Measurements from ENCODE around the gene DLK2. TPM values are rescaled to one million over a fixed set of nuclear protein-coding genes. Genes with fewer than 3 reads are reported as not detected.

The DLK2 gene
- total RNA-seq, 1 donor from 2014 or later: not detected

DNA sequence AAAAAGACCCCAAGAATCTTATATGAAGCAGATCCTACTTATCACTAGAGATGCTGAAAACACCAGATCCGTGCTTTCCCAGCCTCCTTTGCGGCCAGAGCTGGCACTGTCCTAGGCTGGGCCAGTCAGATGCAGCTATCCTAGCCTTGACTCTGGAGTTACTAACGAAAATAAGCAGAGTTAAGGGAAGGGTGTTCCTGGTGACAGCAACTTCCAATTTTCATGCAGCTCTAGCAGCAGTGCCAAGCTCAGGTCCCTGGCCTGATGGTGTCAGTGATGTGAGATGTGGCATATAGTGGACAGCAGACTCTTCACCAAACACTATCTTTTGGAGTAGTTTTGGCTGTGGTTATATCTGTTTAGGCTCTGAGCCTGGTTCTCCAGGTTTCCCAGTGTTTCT, 53.6 kb downstream of the DLK2 start:
- Histone ChIP-seq H3K79me2 (ENCODE audit: low read depth) (no peaks in the 10 kb centered on the region), H3K27ac (no peak overlapping the region), H3K27me3 (peaks cover 16% of the 10 kb centered on the region), H4K20me1 (ENCODE audit: low read depth) (no peaks in the 10 kb centered on the region), H3K4me1 (no peaks in the 10 kb centered on the region), H3F3A (ENCODE audit: low read depth) (no peaks in the 10 kb centered on the region), H2AFZ (replicated peaks) (no peak overlapping the region), H3K9me3 (ENCODE audit: low read depth) (no peaks in the 10 kb centered on the region), H3K4me2 (no peak overlapping the region), H3K9ac (no peak overlapping the region), H3K36me3 (no peaks in the 10 kb centered on the region), H3K4me3 (no peak overlapping the region)
- H3K27ac Mint-ChIP-seq: no peak overlapping the region
- no peaks in the 10 kb centered on the region for H3K4me1 Mint-ChIP-seq
- TF ChIP-seq EZH2 (IDR thresholded peaks at IDR 0.05): no peak
- no peak for TF ChIP-seq EZH2phosphoT487 (IDR thresholded peaks at IDR 0.05)
- TF ChIP-seq, protein P1, sequence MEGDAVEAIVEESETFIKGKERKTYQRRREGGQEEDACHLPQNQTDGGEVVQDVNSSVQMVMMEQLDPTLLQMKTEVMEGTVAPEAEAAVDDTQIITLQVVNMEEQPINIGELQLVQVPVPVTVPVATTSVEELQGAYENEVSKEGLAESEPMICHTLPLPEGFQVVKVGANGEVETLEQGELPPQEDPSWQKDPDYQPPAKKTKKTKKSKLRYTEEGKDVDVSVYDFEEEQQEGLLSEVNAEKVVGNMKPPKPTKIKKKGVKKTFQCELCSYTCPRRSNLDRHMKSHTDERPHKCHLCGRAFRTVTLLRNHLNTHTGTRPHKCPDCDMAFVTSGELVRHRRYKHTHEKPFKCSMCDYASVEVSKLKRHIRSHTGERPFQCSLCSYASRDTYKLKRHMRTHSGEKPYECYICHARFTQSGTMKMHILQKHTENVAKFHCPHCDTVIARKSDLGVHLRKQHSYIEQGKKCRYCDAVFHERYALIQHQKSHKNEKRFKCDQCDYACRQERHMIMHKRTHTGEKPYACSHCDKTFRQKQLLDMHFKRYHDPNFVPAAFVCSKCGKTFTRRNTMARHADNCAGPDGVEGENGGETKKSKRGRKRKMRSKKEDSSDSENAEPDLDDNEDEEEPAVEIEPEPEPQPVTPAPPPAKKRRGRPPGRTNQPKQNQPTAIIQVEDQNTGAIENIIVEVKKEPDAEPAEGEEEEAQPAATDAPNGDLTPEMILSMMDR (IDR thresholded peaks at IDR 0.05): no peak
- peaks cover 8% of the 10 kb centered on the region for H3K27me3 Mint-ChIP-seq (ENCODE audit: insufficient read depth, low read depth)
- no peaks in the 10 kb centered on the region for H3K36me3 Mint-ChIP-seq
- no peak for DNase-seq (ENCODE audit: low spot score)
- H3K9me3 Mint-ChIP-seq: no peaks in the 10 kb centered on the region
- H3K4me3 Mint-ChIP-seq: no peak overlapping the region

Small RNA genes within 50 kb of the gene (microRNA-seq; reads per million reads assigned to microRNA genes)
- gene MIR6780B: not detected

Small RNA genes within 50 kb of the gene (small RNA-seq; reads per million reads assigned to genes)
- gene MIR6780B: not detected
- gene RNU6-1113P: not detected

Other genes with a start within 250 kb of the DLK2 start
- 25.2 and 113 TPM in 2 replicates for gene DNPH1, start 226.1 kb downstream of the DLK2 start, total RNA-seq (ENCODE audit: low replicate concordance)
- 1.7 and 3.2 TPM in 2 replicates for gene TTBK1, start 212.1 kb downstream of the DLK2 start, total RNA-seq (ENCODE audit: low replicate concordance)
- not detected in 2 replicates for gene SLC22A7, start 157.3 kb downstream of the DLK2 start, total RNA-seq (ENCODE audit: low replicate concordance)
- gene CRIP3, start 146.7 kb downstream of the DLK2 start, total RNA-seq (ENCODE audit: low replicate concordance): 21.3 and 35.4 TPM in 2 replicates
- 17.6 TPM in 2 replicates for gene ZNF318, start 85.9 kb downstream of the DLK2 start, total RNA-seq (ENCODE audit: low replicate concordance)
- 10.1 and 14.6 TPM in 2 replicates for gene ABCC10, start 28.0 kb downstream of the DLK2 start, total RNA-seq (ENCODE audit: low replicate concordance)
- gene TJAP1, start 22.0 kb upstream of the DLK2 start, total RNA-seq (ENCODE audit: low replicate concordance): 12.9 and 31.4 TPM in 2 replicates
- gene LRRC73, start 54.8 kb upstream of the DLK2 start, total RNA-seq (ENCODE audit: low replicate concordance): 0.37 TPM in 1 of 2 replicates, not detected in the other
- 102 and 117 TPM in 2 replicates for gene YIPF3, start 61.4 kb upstream of the DLK2 start, total RNA-seq (ENCODE audit: low replicate concordance)
- 23.2 and 24.4 TPM in 2 replicates for gene POLR1C, start 61.5 kb upstream of the DLK2 start, total RNA-seq (ENCODE audit: low replicate concordance)
- gene XPO5, start 120.5 kb upstream of the DLK2 start, total RNA-seq (ENCODE audit: low replicate concordance): 62.5 and 65.0 TPM in 2 replicates
- gene POLH, start 120.6 kb upstream of the DLK2 start, total RNA-seq (ENCODE audit: low replicate concordance): 10.7 and 17.0 TPM in 2 replicates
- 45.5 and 77.1 TPM in 2 replicates for gene GTPBP2, start 173.7 kb upstream of the DLK2 start, total RNA-seq (ENCODE audit: low replicate concordance)
- gene MAD2L1BP, start 180.3 kb upstream of the DLK2 start, total RNA-seq (ENCODE audit: low replicate concordance): 52.0 and 88.1 TPM in 2 replicates
- 0.47 and 1.4 TPM in 2 replicates for gene RSPH9, start 189.5 kb upstream of the DLK2 start, total RNA-seq (ENCODE audit: low replicate concordance)
- gene MRPS18A, start 232.2 kb upstream of the DLK2 start, total RNA-seq (ENCODE audit: low replicate concordance): 34.5 and 52.7 TPM in 2 replicates